T-helper 2 cell treated with Interferon-gamma antibody and Interleukin-4, amounts not matched to agents 5 μg/mL and 100 μg/mL, for 36 hours (primary cell): ENCODE measurements around the gene EVL.

Experiments used
- DNase-seq: peaks from one replicate; pipeline ENCODE4 v3.0.0; 2021; ENCODE audit warnings: low spot score
- H3K27ac Mint-ChIP-seq: one replicate; pipeline ENCODE4 v1.8.0; 2021; ENCODE audit warnings: mild to moderate bottlenecking, mixed read lengths
- H3K27me3 Mint-ChIP-seq: one replicate; pipeline ENCODE4 v1.8.0; 2021; ENCODE audit warnings: low read depth, mixed read lengths
- H3K36me3 Mint-ChIP-seq: one replicate; pipeline ENCODE4 v1.8.0; 2021; ENCODE audit warnings: low read depth, mixed read lengths
- H3K4me1 Mint-ChIP-seq: one replicate; pipeline ENCODE4 v1.8.0; 2021; ENCODE audit warnings: low read depth, mixed read lengths
- H3K4me3 Mint-ChIP-seq: one replicate; pipeline ENCODE4 v1.8.0; 2022; ENCODE audit warnings: mild to moderate bottlenecking, moderate library complexity, mixed read lengths
- H3K9me3 Mint-ChIP-seq: one replicate; pipeline ENCODE4 v1.8.0; 2021; ENCODE audit warnings: mixed read lengths

EVL gene

GRCh38 chr14:100065942-100066574, 836 bp downstream of the EVL start:
- Mint-ChIP-seq H3K4me1 (peaks cover 60% of the 10 kb centered on the region), H3K4me3 (peak overlapping the region; percentile 95), H3K9me3 (no peaks in the 10 kb centered on the region), H3K27ac (peak overlapping the region; percentile 99), H3K36me3 (peaks cover 54% of the 10 kb centered on the region), H3K27me3 (no peaks in the 10 kb centered on the region)
- peak; percentile 86 for DNase-seq

- H3K36me3 Mint-ChIP-seq: peaks cover 60% of the 10 kb centered on the region
Observed at GRCh38 chr14:100066962-100067361, 1.7 kb downstream of the EVL start.

GRCh38 chr14:100067481-100067880, 2.3 kb downstream of the EVL start:
- Mint-ChIP-seq H3K27me3 (no peaks in the 10 kb centered on the region), H3K4me1 (peaks cover 58% of the 10 kb centered on the region), H3K27ac (peak overlapping the region; percentile 99), H3K9me3 (no peaks in the 10 kb centered on the region), H3K4me3 (peak overlapping the region; percentile 95), H3K36me3 (peaks cover 63% of the 10 kb centered on the region)
- DNase-seq: no peak

More at GRCh38 chr14:100066962-100067361, 1.7 kb downstream of the EVL start:
- Mint-ChIP-seq H3K9me3 (no peaks in the 10 kb centered on the region), H3K4me1 (peaks cover 60% of the 10 kb centered on the region), H3K27ac (peak overlapping the region; percentile 99), H3K27me3 (no peaks in the 10 kb centered on the region), H3K4me3 (peak overlapping the region; percentile 95)
- no peak for DNase-seq

DNA sequence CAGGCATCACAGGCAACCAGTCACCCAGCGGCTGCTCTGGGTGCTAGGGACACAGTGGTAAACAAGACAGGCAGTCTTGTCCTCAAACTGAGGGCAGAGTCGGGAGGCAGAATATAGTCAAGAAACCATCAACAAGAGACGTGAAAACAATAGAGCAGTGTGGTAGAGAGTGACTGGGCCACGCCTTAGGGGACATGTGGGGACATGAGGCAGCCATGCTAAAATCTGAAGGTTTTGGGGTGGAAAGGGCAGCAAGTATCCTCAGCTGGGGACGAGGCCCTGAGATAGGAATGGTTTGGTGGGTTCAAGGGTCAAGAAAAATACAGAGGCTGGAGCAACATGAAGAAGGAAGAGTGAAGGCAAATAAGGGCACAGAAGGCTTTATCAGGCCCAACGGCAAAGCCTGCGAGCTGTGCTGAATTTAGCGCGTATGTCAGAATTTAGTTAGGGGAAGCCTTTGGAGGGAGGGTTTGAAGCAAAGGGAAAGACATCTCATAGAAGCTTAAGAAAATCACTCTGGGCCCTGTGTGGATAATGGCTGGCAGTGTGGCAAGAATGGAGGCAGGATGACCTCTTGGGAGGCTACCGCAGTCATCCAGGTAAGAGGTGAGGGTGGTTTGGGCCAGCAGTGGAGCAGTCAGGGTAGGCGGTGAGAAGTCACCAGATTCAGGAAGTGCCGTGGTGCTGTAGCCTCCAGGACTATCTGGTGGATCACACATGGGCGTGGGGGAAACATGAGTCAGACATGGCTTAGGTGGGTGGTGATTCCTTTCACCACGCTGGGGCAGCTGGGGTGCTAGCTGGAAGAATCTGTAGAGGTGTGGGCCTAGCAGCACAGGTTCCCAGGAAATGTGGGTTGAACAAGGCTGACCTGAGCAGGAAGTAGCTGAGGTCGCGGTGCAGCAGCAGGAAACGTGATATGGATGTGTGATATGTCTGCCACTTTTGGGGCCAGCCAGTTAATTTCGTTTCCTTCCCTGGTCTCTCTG, 3.0 kb downstream of the EVL start:
- DNase-seq: peak; percentile 95
- Mint-ChIP-seq H3K4me1 (peaks cover 59% of the 10 kb centered on the region), H3K9me3 (no peaks in the 10 kb centered on the region), H3K36me3 (peaks cover 71% of the 10 kb centered on the region), H3K4me3 (peak overlapping the region; percentile 95), H3K27me3 (no peaks in the 10 kb centered on the region), H3K27ac (peak overlapping the region; percentile 99)

DNA sequence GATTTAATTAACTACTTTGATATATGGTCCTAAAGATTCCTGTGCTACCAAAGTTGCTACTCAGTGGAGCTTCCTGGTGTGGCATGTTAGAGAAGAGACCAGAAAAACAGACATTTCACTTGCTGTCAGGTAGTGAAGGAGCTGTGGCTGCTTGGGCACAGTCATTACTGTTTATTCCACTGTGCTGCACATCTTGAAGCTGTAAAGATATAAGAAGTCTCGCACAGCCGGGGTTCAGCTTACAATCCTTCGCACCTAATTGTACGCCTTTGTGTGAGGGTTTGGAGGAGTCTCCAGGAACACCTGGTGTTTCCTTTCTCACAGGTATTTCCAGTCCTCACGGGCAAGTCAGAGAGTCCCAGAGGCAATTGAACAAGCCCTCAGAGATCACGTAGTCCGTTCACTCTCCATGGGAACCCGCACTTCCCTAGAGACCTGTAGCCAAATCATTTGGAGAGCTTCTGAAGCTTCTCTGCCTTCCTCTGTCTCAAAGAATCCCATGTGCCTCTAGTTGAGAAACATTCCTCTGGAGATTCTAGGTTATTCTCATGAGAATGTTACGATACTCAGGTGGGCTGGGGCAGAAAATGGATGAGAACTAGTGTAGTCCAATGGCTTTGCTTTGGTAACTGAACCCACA, 4.1 kb downstream of the EVL start:
- no peak for DNase-seq
- Mint-ChIP-seq H3K4me1 (peaks cover 58% of the 10 kb centered on the region), H3K27me3 (no peaks in the 10 kb centered on the region), H3K27ac (peak overlapping the region; percentile 99), H3K4me3 (peak overlapping the region; percentile 95), H3K9me3 (no peaks in the 10 kb centered on the region), H3K36me3 (peaks cover 79% of the 10 kb centered on the region)

- H3K27ac Mint-ChIP-seq: peak overlapping the region; percentile 99
- H3K27me3 Mint-ChIP-seq: no peaks in the 10 kb centered on the region
- no peaks in the 10 kb centered on the region for H3K9me3 Mint-ChIP-seq
- H3K4me1 Mint-ChIP-seq: peaks cover 62% of the 10 kb centered on the region
- H3K36me3 Mint-ChIP-seq: peaks cover 88% of the 10 kb centered on the region
- DNase-seq: no peak
- H3K4me3 Mint-ChIP-seq: peak overlapping the region; percentile 95
Observed at GRCh38 chr14:100070310-100070709, 5.1 kb downstream of the EVL start.

DNA sequence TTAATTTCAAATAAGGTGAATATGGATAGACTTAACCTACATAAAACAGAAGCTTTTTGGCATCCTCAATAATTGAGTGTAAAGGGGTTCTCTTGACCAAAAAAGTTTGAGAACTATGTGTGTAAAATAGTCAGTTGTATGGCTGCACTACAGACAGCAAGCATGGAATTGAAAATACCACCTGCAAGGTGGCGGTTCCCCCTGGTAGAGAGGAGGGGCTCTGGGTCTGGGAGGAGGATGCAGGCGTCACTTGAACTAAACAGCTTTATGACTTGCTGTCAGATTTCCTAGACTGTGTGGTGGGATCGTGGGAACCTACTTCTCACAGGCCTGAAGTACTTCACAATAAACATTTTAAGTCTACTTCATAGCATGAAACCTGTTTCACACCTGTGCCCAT, 6.3 kb downstream of the EVL start:
- Mint-ChIP-seq H3K27ac (peak overlapping the region; percentile 69), H3K4me3 (peak overlapping the region; percentile 95), H3K27me3 (no peaks in the 10 kb centered on the region), H3K4me1 (peaks cover 73% of the 10 kb centered on the region), H3K9me3 (no peaks in the 10 kb centered on the region), H3K36me3 (peaks cover 94% of the 10 kb centered on the region)
- DNase-seq: no peak

GRCh38 chr14:100072783-100073346, 7.6 kb downstream of the EVL start:
- peak overlapping the region; percentile 95 for H3K4me3 Mint-ChIP-seq
- peaks cover 91% of the 10 kb centered on the region for H3K36me3 Mint-ChIP-seq
- no peak for DNase-seq
- H3K27ac Mint-ChIP-seq: peak overlapping the region; percentile 90
- H3K9me3 Mint-ChIP-seq: no peaks in the 10 kb centered on the region
- no peaks in the 10 kb centered on the region for H3K27me3 Mint-ChIP-seq
- peaks cover 78% of the 10 kb centered on the region for H3K4me1 Mint-ChIP-seq

DNA sequence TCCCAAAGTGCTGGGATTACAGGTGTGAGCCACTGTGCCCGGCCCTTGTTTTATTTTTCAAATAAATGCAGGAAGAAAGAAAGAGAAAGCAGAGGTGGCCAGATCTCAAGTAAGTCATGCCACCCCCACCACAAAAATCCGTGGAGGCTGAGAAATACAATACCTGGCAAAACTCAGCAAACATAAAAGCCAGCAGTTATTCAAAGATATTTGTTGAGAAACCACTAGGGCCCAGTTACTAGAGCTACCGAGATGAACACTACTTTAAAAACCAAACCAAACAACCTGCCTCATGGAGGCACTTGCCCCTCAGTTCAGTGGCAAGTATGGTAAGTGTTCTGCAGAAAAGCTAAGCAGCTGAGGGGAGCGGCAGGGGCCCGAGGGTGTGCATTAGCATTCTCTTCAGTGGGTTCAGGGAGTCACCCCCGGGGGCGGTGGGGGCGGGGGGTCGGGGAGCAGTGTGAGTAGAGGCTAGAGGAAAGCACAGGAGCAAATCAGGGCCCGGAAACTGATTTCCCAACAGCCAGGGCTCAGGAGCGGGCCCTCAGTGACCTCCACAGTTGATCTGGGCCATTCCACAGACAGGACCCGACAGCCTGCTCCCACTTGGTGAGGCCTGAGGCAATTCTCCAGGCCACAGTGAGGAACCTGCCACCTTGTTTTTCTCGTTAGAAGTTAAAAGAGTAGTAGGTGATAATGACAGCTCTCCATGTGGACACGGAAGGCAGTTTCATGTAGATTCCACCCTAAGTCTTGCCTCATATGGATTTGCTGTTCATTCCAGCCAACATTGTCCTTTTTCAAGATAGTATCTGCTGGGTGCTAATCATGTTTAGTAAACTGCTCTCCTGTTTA, 8.6 kb downstream of the EVL start:
- H3K4me1 Mint-ChIP-seq: peaks cover 81% of the 10 kb centered on the region
- H3K4me3 Mint-ChIP-seq: peak overlapping the region; percentile 95
- H3K27me3 Mint-ChIP-seq: no peaks in the 10 kb centered on the region
- peaks cover 90% of the 10 kb centered on the region for H3K36me3 Mint-ChIP-seq
- peak overlapping the region; percentile 90 for H3K27ac Mint-ChIP-seq
- DNase-seq: no peak
- no peaks in the 10 kb centered on the region for H3K9me3 Mint-ChIP-seq

- Mint-ChIP-seq H3K4me1 (peaks cover 81% of the 10 kb centered on the region), H3K9me3 (no peaks in the 10 kb centered on the region), H3K4me3 (peak overlapping the region; percentile 95), H3K36me3 (peaks cover 88% of the 10 kb centered on the region), H3K27me3 (no peaks in the 10 kb centered on the region), H3K27ac (peak overlapping the region; percentile 90)
- no peak for DNase-seq
Observed at GRCh38 chr14:100074431-100075100, 9.3 kb downstream of the EVL start.

GRCh38 chr14:100075681-100076080, 10.5 kb downstream of the EVL start:
- Mint-ChIP-seq H3K36me3 (peaks cover 87% of the 10 kb centered on the region), H3K27me3 (no peaks in the 10 kb centered on the region)
- DNase-seq: no peak

GRCh38 chr14:100076133-100076532, 10.9 kb downstream of the EVL start:
- no peak for DNase-seq
- H3K27ac Mint-ChIP-seq: peak overlapping the region; percentile 90
- H3K4me3 Mint-ChIP-seq: peak overlapping the region; percentile 95
- no peaks in the 10 kb centered on the region for H3K27me3 Mint-ChIP-seq
- H3K4me1 Mint-ChIP-seq: peaks cover 86% of the 10 kb centered on the region
- no peaks in the 10 kb centered on the region for H3K9me3 Mint-ChIP-seq
- H3K36me3 Mint-ChIP-seq: peaks cover 85% of the 10 kb centered on the region

More at GRCh38 chr14:100075681-100076080, 10.5 kb downstream of the EVL start:
- Mint-ChIP-seq H3K4me1 (peaks cover 86% of the 10 kb centered on the region), H3K27ac (peak overlapping the region; percentile 90), H3K4me3 (peak overlapping the region; percentile 95), H3K9me3 (no peaks in the 10 kb centered on the region)
